Stimulated activated CD8-positive, alpha-beta memory T cell treated with anti-CD3 and anti-CD28 coated beads, Interleukin-12 subunit alpha, Interleukin-12 subunit beta, amount 100 ng/mL, for 24 hours (primary cell): ENCODE data around the gene NUDT15.
"Not testable (repeated sequence)": the region's sequence is repeated elsewhere in the genome, so short reads cannot be mapped to it uniquely, and the experiment has no call there.

Source experiments
- DNase-seq: peaks from one replicate; pipeline ENCODE4 v3.0.0-alpha.2; 2020; ENCODE audit errors: extremely low read depth

The NUDT15 gene

GRCh38 chr13:48037346-48038173, at the start of gene NUDT15:
NUDT15 (plus strand) TSS chr13:48037726; CDS start chr13:48037747, 21 bp downstream.
- DNase-seq, result peak; percentile 84

- no peak for DNase-seq
Measured at GRCh38 chr13:47990427-47990826, 47.1 kb upstream of the NUDT15 start.

- no peak for DNase-seq
Measured at GRCh38 chr13:47990920-47991466, 46.5 kb upstream of the NUDT15 start.

- no peak for DNase-seq
Measured at GRCh38 chr13:47991859-47992258, 45.7 kb upstream of the NUDT15 start.

GRCh38 chr13:47997384-47997783, 40.1 kb upstream of the NUDT15 start:
- no peak for DNase-seq

- DNase-seq, result no peak
Measured at GRCh38 chr13:47999973-48000372, 37.6 kb upstream of the NUDT15 start.

GRCh38 chr13:48000559-48001113, 36.9 kb upstream of the NUDT15 start:
- no peak for DNase-seq

- peak; percentile 80 for DNase-seq
Measured at GRCh38 chr13:48001114-48001881, 36.2 kb upstream of the NUDT15 start, which contains the start of gene SUCLA2. SUCLA2 (minus strand) TSS chr13:48001273; CDS start chr13:48001269, 4 bp downstream.

- DNase-seq, result not testable (repeated sequence)
Measured at GRCh38 chr13:48001999-48002398, 35.5 kb upstream of the NUDT15 start.

GRCh38 chr13:48004201-48004600, 33.3 kb upstream of the NUDT15 start:
- no peak for DNase-seq

- DNase-seq, result no peak
Measured at GRCh38 chr13:48006396-48006795, 31.1 kb upstream of the NUDT15 start.

GRCh38 chr13:48009284-48009683, 28.2 kb upstream of the NUDT15 start:
- DNase-seq, result no peak

- no peak for DNase-seq
Measured at GRCh38 chr13:48010698-48011097, 26.8 kb upstream of the NUDT15 start.

- DNase-seq, result no peak
Measured at GRCh38 chr13:48012668-48013067, 24.9 kb upstream of the NUDT15 start.

- no peak for DNase-seq
Measured at GRCh38 chr13:48014359-48014758, 23.2 kb upstream of the NUDT15 start.

GRCh38 chr13:48018637-48019036, 18.9 kb upstream of the NUDT15 start:
- DNase-seq, result no peak

- no peak for DNase-seq
Measured at GRCh38 chr13:48019796-48020195, 17.7 kb upstream of the NUDT15 start.

GRCh38 chr13:48028066-48028465, 9.5 kb upstream of the NUDT15 start:
- no peak for DNase-seq

- DNase-seq, result no peak
Measured at GRCh38 chr13:48029859-48030258, 7.7 kb upstream of the NUDT15 start.

GRCh38 chr13:48038761-48039160, 1.2 kb downstream of the NUDT15 start:
- DNase-seq, result no peak

- no peak for DNase-seq
Measured at GRCh38 chr13:48040049-48040448, 2.5 kb downstream of the NUDT15 start.

GRCh38 chr13:48040896-48041295, 3.4 kb downstream of the NUDT15 start:
- DNase-seq, result no peak
